BJ (cell line): ENCODE results near the gene NFKBIZ. TPM values are rescaled to one million over a fixed set of nuclear protein-coding genes. Genes with fewer than 3 reads are reported as not detected.

ENCODE experiments used
- CTCF ChIA-PET: fragments of 350-600 bp; formaldehyde crosslinking; extraction: SDS; loops from one replicate; lab custom pipeline; 2021; ENCODE audit warnings: antibody characterized with exemption, inconsistent platforms; lab: Yijun Ruan, JAX
- POLR2A ChIA-PET: fragments of 300-600 bp; sonication (Branson Sonifier 250); formaldehyde crosslinking; extraction: SDS; loops from one replicate; lab custom pipeline; 2021; ENCODE audit warnings: antibody characterized with exemption; lab: Charles Lee
- DNase-seq: peaks from one replicate; pipeline ENCODE4 v3.0.0-alpha.2; 2011; ENCODE audit warnings: low read depth
- H3K27me3 ChIP-seq: 2 replicates; pipeline ENCODE4 v1.6.0; 2011; ENCODE audit warnings: low read length; ENCODE audit not compliant: control insufficient read depth, insufficient read depth
- H3K36me3 ChIP-seq: 2 replicates; pipeline ENCODE4 v1.5.1; 2011; ENCODE audit warnings: low read length; ENCODE audit not compliant: control insufficient read depth, insufficient read depth
- H3K4me3 ChIP-seq: 2 replicates; pipeline ENCODE4 v1.5.1; 2011; ENCODE audit warnings: low read depth, mild to moderate bottlenecking, control low read depth, low read length
- CTCF ChIP-seq: IDR thresholded peaks from 2 replicates; pipeline ENCODE4 v1.5.1; 2011; ENCODE audit warnings: low read depth, mild to moderate bottlenecking, control low read depth, inconsistent platforms, low read length, moderate library complexity; ENCODE audit not compliant: insufficient read depth
- polyA plus RNA-seq: library from polyadenylated mRNA; depleted of rRNA; stranded (reverse); fragments of >200 nt; gene quantifications from 2 replicates; pipeline ENCODE4 v1.2.3, GENCODE V29; 2011

Gene NFKBIZ
- polyA plus RNA-seq, 1 experiment, result 50.1 TPM

- ChIA-PET POLR2A (no interaction called here), CTCF (interaction anchor here (1.4 to 4.1 kb wide), 7 partner anchors 9 to 425 kb away, joined by 3 to 46 read pairs (median 11); no protein-coding TSS in a partner anchor)
- no peak overlapping the region for H3K4me3 ChIP-seq
- H3K36me3 ChIP-seq, result peaks cover 2% of the 10 kb centered on the region
- no peak for TF ChIP-seq CTCF
- no peak for DNase-seq
- H3K27me3 ChIP-seq, result no peaks in the 10 kb centered on the region
Measured at GRCh38 chr3:101803939-101804338, 45.4 kb upstream of the NFKBIZ start.

DNA sequence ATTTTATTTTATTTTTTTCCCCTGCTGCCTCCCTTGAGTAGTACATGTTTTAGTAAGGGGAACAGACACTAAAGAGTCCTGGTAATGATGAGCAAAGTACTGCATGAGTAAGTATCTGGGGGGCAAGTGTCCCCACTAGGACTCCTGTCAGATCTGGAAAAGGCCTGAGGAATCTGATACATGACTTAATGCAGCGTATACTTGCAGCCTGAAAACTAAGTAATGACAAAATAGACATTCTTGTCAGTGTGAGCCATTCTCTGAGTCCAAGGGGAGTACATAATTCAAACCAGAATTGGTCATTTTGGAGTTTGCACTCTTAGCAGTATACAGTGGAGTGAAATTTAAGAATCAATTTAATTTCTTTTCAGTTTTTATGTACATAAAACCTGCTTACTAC lies 42.8 kb upstream of the NFKBIZ start:
- H3K27me3 ChIP-seq, result no peaks in the 10 kb centered on the region
- POLR2A ChIA-PET, result interaction anchor here (0.5 kb wide), 1 partner anchor 730 kb away, joined by 3 read pairs; no protein-coding TSS in a partner anchor
- H3K4me3 ChIP-seq, result no peak overlapping the region
- CTCF ChIA-PET, result interaction anchor here (1.1 to 10.9 kb wide), 4 partner anchors 417 to 730 kb away, joined by 3 to 208 read pairs (median 60); no protein-coding TSS in a partner anchor
- no peak for DNase-seq
- H3K36me3 ChIP-seq, result peaks cover 2% of the 10 kb centered on the region
- no peak for TF ChIP-seq CTCF

DNA sequence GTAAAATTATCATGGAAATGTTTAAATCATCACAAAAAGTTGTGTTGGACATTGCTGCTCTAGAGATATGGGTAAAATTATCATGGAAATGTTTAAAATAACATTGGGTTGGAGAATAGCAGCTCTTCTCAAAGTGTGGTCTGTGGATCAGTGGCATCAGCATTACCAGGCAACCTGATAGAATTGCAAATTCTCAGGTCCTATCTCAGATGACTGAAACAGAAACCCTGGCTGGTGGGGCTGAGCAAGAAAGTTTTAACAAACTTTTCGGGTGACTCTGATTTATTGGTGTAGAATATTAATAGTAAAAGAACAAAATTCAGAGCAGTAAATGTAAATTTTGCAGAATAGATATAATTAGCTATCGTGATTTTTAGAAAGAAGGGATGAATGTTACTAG lies 41.4 kb upstream of the NFKBIZ start:
- Histone ChIP-seq H3K27me3 (no peaks in the 10 kb centered on the region), H3K4me3 (no peak overlapping the region), H3K36me3 (peaks cover 2% of the 10 kb centered on the region)
- ChIA-PET POLR2A (interaction anchor here (0.6 kb wide), 1 partner anchor 453 kb away, joined by 3 read pairs; no protein-coding TSS in a partner anchor), CTCF (interaction anchor here (1.2 to 10.9 kb wide), 6 partner anchors 15 to 728 kb away, joined by 3 to 208 read pairs (median 6); no protein-coding TSS in a partner anchor)
- no peak for DNase-seq
- no peak for TF ChIP-seq CTCF

DNA sequence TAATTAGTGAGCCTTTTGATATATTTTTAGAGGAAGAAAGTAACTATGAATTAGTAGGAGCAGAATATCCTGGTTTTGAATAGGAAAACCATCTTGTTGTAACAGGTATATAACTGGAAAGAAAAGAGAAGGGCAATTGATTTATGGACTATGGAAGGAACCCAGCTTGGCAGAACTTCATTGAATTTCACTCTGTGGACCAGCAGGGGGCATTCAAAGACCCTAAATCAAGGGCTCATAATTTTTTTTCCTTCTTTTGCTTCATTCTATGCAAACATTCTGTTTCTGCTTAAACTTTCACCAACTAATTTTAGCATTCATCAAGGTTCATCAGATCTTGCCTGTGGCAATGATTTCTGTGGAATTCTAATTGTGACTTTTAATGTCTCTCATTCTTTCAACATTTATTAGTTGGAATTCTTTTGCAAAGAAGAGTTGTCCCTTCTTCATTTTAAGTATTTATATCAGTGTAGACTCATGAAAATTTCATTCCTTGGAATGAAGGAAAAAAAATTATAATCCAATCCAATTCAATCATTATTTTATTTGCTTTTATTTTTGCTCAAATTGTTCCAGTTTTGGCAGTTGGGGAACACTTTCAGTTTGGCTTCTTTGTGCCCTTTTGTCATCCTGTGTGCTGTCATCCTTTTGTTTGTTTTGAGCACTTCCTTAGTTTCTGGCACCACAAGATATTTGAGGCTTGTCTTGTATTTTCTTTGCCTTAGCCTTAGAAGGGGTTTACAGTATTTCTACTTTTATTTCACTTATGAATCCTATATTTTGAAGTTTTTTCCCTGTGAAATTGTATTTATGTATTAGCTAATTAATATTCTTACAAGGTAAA lies 39.9 kb upstream of the NFKBIZ start:
- CTCF ChIA-PET, result interaction anchor here (0.6 to 10.9 kb wide), 17 partner anchors 8 to 740 kb away, joined by 3 to 208 read pairs (median 4); no protein-coding TSS in a partner anchor
- peaks cover 2% of the 10 kb centered on the region for H3K36me3 ChIP-seq
- peak; percentile 59 for TF ChIP-seq CTCF
- no peak overlapping the region for H3K4me3 ChIP-seq
- DNase-seq, result no peak
- POLR2A ChIA-PET, result interaction anchor here (0.6 kb wide), 1 partner anchor 41 kb away, joined by 5 read pairs; no protein-coding TSS in a partner anchor
- H3K27me3 ChIP-seq, result no peaks in the 10 kb centered on the region

GRCh38 chr3:101810022-101810418 lies 39.3 kb upstream of the NFKBIZ start:
- peaks cover 2% of the 10 kb centered on the region for H3K36me3 ChIP-seq
- POLR2A ChIA-PET, result no interaction called here
- no peak overlapping the region for H3K4me3 ChIP-seq
- no peak for TF ChIP-seq CTCF
- no peak for DNase-seq
- CTCF ChIA-PET, result interaction anchor here (0.6 to 10.9 kb wide), 13 partner anchors 8 to 739 kb away, joined by 3 to 208 read pairs (median 3); no protein-coding TSS in a partner anchor
- H3K27me3 ChIP-seq, result no peaks in the 10 kb centered on the region
